Measurements from ENCODE around the gene NFE2L2.
"Not testable (repeated sequence)": the region's sequence is repeated elsewhere in the genome, so short reads cannot be mapped to it uniquely, and the experiment has no call there.

Gene NFE2L2

GRCh38 chr2:177264693-177265587 is at the start of gene NFE2L2:
TSS of gene NFE2L2 (minus strand) at chr2:177264727. CDS start at chr2:177264576, 151 bp downstream.
- peak; percentile 68 for DNase-seq (ENCODE audit: low read depth)
- TF ChIP-seq, protein P1, sequence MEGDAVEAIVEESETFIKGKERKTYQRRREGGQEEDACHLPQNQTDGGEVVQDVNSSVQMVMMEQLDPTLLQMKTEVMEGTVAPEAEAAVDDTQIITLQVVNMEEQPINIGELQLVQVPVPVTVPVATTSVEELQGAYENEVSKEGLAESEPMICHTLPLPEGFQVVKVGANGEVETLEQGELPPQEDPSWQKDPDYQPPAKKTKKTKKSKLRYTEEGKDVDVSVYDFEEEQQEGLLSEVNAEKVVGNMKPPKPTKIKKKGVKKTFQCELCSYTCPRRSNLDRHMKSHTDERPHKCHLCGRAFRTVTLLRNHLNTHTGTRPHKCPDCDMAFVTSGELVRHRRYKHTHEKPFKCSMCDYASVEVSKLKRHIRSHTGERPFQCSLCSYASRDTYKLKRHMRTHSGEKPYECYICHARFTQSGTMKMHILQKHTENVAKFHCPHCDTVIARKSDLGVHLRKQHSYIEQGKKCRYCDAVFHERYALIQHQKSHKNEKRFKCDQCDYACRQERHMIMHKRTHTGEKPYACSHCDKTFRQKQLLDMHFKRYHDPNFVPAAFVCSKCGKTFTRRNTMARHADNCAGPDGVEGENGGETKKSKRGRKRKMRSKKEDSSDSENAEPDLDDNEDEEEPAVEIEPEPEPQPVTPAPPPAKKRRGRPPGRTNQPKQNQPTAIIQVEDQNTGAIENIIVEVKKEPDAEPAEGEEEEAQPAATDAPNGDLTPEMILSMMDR (IDR thresholded peaks at IDR 0.05; ENCODE audit: low read depth, low read length, missing control alignments), result peak; percentile 54
- in situ Hi-C loops (cut with HindIII; ENCODE audit: low sequenced_read_pairs), result loop anchor here (5.0 kb wide), 1 partner anchor 98 kb away; no protein-coding TSS in a partner anchor
- H3K4me3 ChIP-seq (ENCODE audit: low read depth, low read length), result peak within 1 kb of the TSS; percentile 81

DNA sequence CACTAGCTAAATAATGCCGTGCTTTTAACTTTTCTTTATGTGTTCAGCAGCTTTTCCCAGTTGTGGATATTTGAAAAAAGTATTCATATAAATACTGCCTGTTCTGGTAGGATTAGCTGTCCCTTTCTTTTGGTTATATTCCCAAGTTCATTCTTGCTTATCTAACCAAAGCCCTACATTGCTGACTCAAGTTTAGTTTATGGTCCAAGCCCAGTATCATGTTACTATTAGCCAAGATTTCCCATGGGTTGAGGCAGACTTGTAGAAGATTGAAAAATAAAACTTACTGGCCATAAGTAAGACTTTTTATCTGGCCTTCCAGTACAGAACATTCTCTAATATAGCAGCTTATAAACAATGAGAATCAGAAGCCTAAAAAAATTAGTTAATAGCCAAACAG is 49.7 kb upstream of the NFE2L2 start:
- in situ Hi-C loops (cut with HindIII; ENCODE audit: low sequenced_read_pairs), result no loop called here
- H3K4me3 ChIP-seq (ENCODE audit: low read depth, low read length), result no peak overlapping the region
- peak; percentile 65 for DNase-seq (ENCODE audit: low read depth)
- TF ChIP-seq, protein P1 (IDR thresholded peaks at IDR 0.05; ENCODE audit: low read depth, low read length, missing control alignments), result no peak

DNA sequence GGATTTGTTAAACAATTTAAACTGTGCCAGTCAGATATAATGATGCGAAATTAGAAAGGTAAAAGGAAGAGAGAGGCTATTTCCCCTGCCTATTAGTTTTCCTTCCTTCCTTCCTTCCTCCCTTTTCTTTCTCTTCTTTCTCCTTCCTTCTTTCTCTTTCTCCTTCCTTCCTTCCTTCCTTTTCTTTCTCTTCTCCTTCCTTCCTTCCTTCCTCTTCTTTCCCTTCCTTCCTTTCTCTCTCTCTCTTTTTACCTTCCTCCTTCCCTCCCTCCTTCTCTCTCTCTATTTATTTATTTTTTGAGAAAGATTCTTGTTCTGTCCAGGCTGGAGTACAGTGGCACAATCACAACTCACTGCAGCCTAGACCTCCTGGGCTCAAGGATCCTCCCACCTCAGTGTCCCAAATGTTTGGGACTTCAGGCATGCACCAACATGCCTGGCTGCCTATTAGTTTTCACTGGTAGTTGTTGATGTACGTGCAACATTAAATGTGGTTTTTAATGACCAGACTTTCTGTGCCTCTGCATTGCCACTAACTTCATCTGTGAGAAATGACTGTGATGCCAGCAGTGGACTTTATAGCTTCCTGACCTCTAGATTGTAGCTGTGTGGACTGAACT is 48.7 kb upstream of the NFE2L2 start:
- in situ Hi-C loops (cut with HindIII; ENCODE audit: low sequenced_read_pairs), result no loop called here
- H3K4me3 ChIP-seq (ENCODE audit: low read depth, low read length), result no peak overlapping the region
- no peak for DNase-seq (ENCODE audit: low read depth)
- TF ChIP-seq, protein P1 (IDR thresholded peaks at IDR 0.05; ENCODE audit: low read depth, low read length, missing control alignments), result no peak

DNA sequence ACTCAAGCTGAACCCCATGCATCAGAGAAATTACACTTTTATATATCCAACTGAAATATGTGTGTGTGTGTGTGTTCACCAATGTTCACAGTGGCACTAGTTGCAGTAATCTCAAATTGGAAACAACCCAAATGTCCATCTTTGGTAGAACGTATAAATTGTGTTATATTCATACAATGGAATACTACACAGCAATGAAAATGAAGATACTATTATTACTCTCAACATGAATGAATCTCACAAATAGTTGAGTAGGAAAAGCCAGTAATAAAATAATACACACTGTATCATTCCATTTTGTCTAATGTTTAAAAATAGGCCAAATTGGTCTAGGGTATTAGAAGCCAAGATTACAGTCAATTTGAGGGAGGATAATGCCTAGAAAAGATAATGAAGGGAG is 48.0 kb upstream of the NFE2L2 start:
- no peak for DNase-seq (ENCODE audit: low read depth)
- in situ Hi-C loops (cut with HindIII; ENCODE audit: low sequenced_read_pairs), result no loop called here
- H3K4me3 ChIP-seq (ENCODE audit: low read depth, low read length), result no peak overlapping the region
- TF ChIP-seq, protein P1 (IDR thresholded peaks at IDR 0.05; ENCODE audit: low read depth, low read length, missing control alignments), result no peak

- in situ Hi-C loops (cut with HindIII; ENCODE audit: low sequenced_read_pairs); DNase-seq (ENCODE audit: low read depth); H3K4me3 ChIP-seq (ENCODE audit: low read depth, low read length): not testable (repeated sequence)
These were observed 45.3 kb upstream of the NFE2L2 start for GRCh38 chr2:177309672-177310309.

DNA sequence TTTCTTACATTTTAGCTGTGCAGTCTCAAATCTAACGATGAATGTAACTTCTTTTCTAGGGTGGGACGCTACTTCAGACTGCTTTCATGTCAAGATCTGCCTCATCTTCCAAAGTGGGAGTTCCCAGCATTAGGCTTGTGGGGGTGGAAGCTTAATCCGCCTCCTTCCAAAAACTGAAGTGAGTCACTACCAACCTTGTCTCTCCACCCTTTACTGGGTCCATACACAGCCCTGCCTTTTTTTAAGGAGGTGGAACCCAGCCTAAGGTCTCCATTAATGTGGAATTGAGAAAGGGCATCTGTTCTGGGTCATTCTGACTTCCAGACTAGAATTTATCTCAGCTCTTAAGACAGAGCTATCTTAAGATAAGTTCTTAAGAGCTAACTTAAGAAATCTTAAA is 42.0 kb upstream of the NFE2L2 start:
- in situ Hi-C loops (cut with HindIII; ENCODE audit: low sequenced_read_pairs), result no loop called here
- no peak overlapping the region for H3K4me3 ChIP-seq (ENCODE audit: low read depth, low read length)
- TF ChIP-seq, protein P1 (IDR thresholded peaks at IDR 0.05; ENCODE audit: low read depth, low read length, missing control alignments), result no peak
- no peak for DNase-seq (ENCODE audit: low read depth)
